K562 (cell line): ENCODE results near the gene RNF4. TPM values are rescaled to one million over a fixed set of nuclear protein-coding genes. Genes with fewer than 3 reads are reported as not detected.

Experiments
- BCOR ChIP-seq: fragments of 450-650 bp; IDR thresholded peaks from 2 replicates; pipeline ENCODE4 v1.6.1; 2016
- CBX3 ChIP-seq, 2 experiments: IDR thresholded peaks; 1 replicate in 1 of 2; 2 replicates in 1 of 2; pipeline ENCODE4 v1.6.1; 2012; ENCODE audit warnings: inconsistent platforms in 2 of 2, low read length in 2 of 2, borderline replicate concordance in 1 of 2, control low read depth in 1 of 2
- CEBPZ ChIP-seq: fragments of 150-350 bp; IDR thresholded peaks from 2 replicates; pipeline ENCODE4 v1.6.1; 2014; ENCODE audit warnings: low read depth, mild to moderate bottlenecking, low read length, borderline replicate concordance
- CREB1 ChIP-seq, 2 experiments: sonication (generic) in 1 of 2; formaldehyde crosslinking in 1 of 2; IDR thresholded peaks; 2 replicates each; pipeline versions ENCODE4 v1.6.1 to v1.8.0; 2012 to 2022; ENCODE audit warnings: inconsistent platforms in 1 of 2, mild to moderate bottlenecking in 1 of 2, missing genetic modification reagents in 1 of 2, moderate library complexity in 1 of 2
- GTF2B ChIP-seq: IDR thresholded peaks from 2 replicates; pipeline ENCODE4 v1.6.1; 2011; ENCODE audit not compliant: insufficient read length; ENCODE audit errors: extremely low read depth
- HLTF ChIP-seq: fragments of 450-650 bp; IDR thresholded peaks from 2 replicates; pipeline ENCODE4 v1.6.1; 2016
- HMGXB4 ChIP-seq: sonication (generic); formaldehyde crosslinking; IDR thresholded peaks from 2 replicates; pipeline ENCODE4 v1.8.1; 2023; ENCODE audit warnings: mild to moderate bottlenecking, missing genetic modification reagents
- HNRNPUL1 ChIP-seq: fragments of 200-400 bp; formaldehyde crosslinking; IDR thresholded peaks from 2 replicates; pipeline ENCODE4 v1.6.1; 2017; ENCODE audit warnings: low read length
- KLF16 ChIP-seq: IDR thresholded peaks from 2 replicates; pipeline ENCODE4 v1.6.1; 2016; ENCODE audit warnings: antibody characterized with exemption
- MNT ChIP-seq, 2 experiments: fragments of 450-650 bp; conservative IDR thresholded peaks; 2 replicates each; pipeline ENCODE4 v1.6.1; 2017; ENCODE audit warnings: mild to moderate bottlenecking in 2 of 2, moderate library complexity in 2 of 2
- NFE2 ChIP-seq: IDR thresholded peaks from 2 replicates; pipeline ENCODE4 v1.6.1; 2014; ENCODE audit warnings: antibody characterized with exemption, low read depth
- PHF20 ChIP-seq: fragments of 450-650 bp; IDR thresholded peaks from 2 replicates; pipeline ENCODE4 v1.6.1; 2018; ENCODE audit not compliant: partially characterized antibody
- PTBP1 ChIP-seq: fragments of 200-400 bp; formaldehyde crosslinking; IDR thresholded peaks from 2 replicates; pipeline ENCODE4 v1.6.1; 2017; ENCODE audit warnings: low read depth, low read length
- RBM15 ChIP-seq: fragments of 200-400 bp; formaldehyde crosslinking; IDR thresholded peaks from 2 replicates; pipeline ENCODE4 v1.6.1; 2018; ENCODE audit warnings: mild to moderate bottlenecking, low read length, moderate library complexity; ENCODE audit not compliant: insufficient read depth
- RBM25 ChIP-seq: fragments of 200-400 bp; formaldehyde crosslinking; IDR thresholded peaks from 2 replicates; pipeline ENCODE4 v1.6.1; 2018; ENCODE audit warnings: low read length, low read depth, moderate library complexity; ENCODE audit not compliant: severe bottlenecking
- TARDBP ChIP-seq: fragments of 450-650 bp; IDR thresholded peaks from 2 replicates; pipeline ENCODE4 v1.6.1; 2016
- ZFP91 ChIP-seq: sonication (generic); formaldehyde crosslinking; IDR thresholded peaks from 2 replicates; pipeline ENCODE4 v1.8.0; 2022; ENCODE audit warnings: mild to moderate bottlenecking, missing genetic modification reagents
- ZNF239 ChIP-seq: fragments of 250-450 bp; sonication (Bioruptor Pico); IDR thresholded peaks from 2 replicates; pipeline ENCODE4 v1.4.0; 2020; ENCODE audit warnings: mild to moderate bottlenecking
- ZNF324 ChIP-seq: fragments of 250-450 bp; sonication (Bioruptor Pico); IDR thresholded peaks from 2 replicates; pipeline ENCODE4 v1.4.0; 2020; ENCODE audit warnings: mild to moderate bottlenecking
- ZNF384 ChIP-seq: IDR thresholded peaks from 2 replicates; pipeline ENCODE4 v1.6.1; 2012; ENCODE audit warnings: low read depth, low read length, improper control_type of control experiment
- ZNF644 ChIP-seq: fragments of 200-800 bp; sonication (Bioruptor generic); IDR thresholded peaks from 2 replicates; pipeline ENCODE4 v1.6.1; 2016; ENCODE audit warnings: low read depth, missing genetic modification characterization, missing compliant biosample characterization
- polyA plus RNA-seq, 8 experiments: library from polyadenylated mRNA; depleted of rRNA in 4 of 8; stranded (reverse) in 5 of 8; unstranded in 3 of 8; fragments of >200 nt; fragmentation: Nextera tagmentation in 2 of 8; fragmentation: Illumina TruSeq in 1 of 8; extraction: Ambion mirVana in 2 of 8; extraction: Trizol in 1 of 8; gene quantifications; 2 replicates each; pipeline versions ENCODE4 v1.2.1 to v1.2.3, GENCODE V29; 2011 to 2014; ENCODE audit warnings: inconsistent platforms in 1 of 8, missing spikeins in 1 of 8
- total RNA-seq, 7 experiments: library from RNA; depleted of rRNA in 6 of 7; stranded (reverse); fragments of >200 nt in 6 of 7; fragmentation: Illumina TruSeq in 2 of 7; extraction: Trizol in 2 of 7; gene quantifications; 2 replicates each; pipeline versions ENCODE4 v1.2.1 to v1.2.3, GENCODE V29; 2011 to 2021; ENCODE audit warnings: low replicate concordance in 1 of 7

Gene RNF4
- total and polyA plus RNA-seq, 9 of the 15 experiments (the other 6 are each of a cell fraction or from before 2014, with no cell fraction given), result 19.2 to 59.3 (median 44.8) TPM

- TF ChIP-seq CEBPZ, result peak; percentile 64; the same call in 1 of the 2 replicates
- no peak for TF ChIP-seq GTF2B
- peak; percentile 15 for TF ChIP-seq PHF20
- 0 out of 2 replicates have a peak, but pooled peaks have one; percentile 46 for TF ChIP-seq PTBP1
- no peak for TF ChIP-seq HNRNPUL1
- peak; percentile 76; the same call in 1 of the 2 replicates for TF ChIP-seq ZNF239
- no peak for TF ChIP-seq ZNF384
- no peak for TF ChIP-seq HMGXB4 (CRISPR knock-in tag)
- no peak for TF ChIP-seq RBM15
- TF ChIP-seq NFE2, result no peak
- TF ChIP-seq ZNF644 (tag), result no peak
- no peak for TF ChIP-seq CREB1 (IDR thresholded peaks at IDR 0.05)
- 0 out of 2 replicates have a peak, but pooled peaks have one; percentile 40 for TF ChIP-seq CREB1 (CRISPR knock-in tag; IDR thresholded peaks at IDR 0.05)
- TF ChIP-seq TARDBP, result no peak
- no peak for TF ChIP-seq ZNF324 (CRISPR knock-in tag)
- no peak for TF ChIP-seq ZFP91
- TF ChIP-seq CBX3 (IDR thresholded peaks at IDR 0.05; ENCODE audit: borderline replicate concordance in 1 of 2, low read length in 2 of 2), result peak in 1 of 2 experiments; percentile 89; a peak in 2 of 3 replicates
- TF ChIP-seq KLF16, result no peak
- TF ChIP-seq RBM25, result peak; percentile 99
- TF ChIP-seq HLTF, result peak; percentile 95
- TF ChIP-seq MNT (conservative IDR thresholded peaks at IDR 0.05), result no peak
- TF ChIP-seq BCOR, result peak; percentile 91
These were observed 36.9 kb upstream of the RNF4 start (continued) for GRCh38 chr4:2432004-2432403.
